ENCODE data around the gene BACE1.

The BACE1 gene

DNA sequence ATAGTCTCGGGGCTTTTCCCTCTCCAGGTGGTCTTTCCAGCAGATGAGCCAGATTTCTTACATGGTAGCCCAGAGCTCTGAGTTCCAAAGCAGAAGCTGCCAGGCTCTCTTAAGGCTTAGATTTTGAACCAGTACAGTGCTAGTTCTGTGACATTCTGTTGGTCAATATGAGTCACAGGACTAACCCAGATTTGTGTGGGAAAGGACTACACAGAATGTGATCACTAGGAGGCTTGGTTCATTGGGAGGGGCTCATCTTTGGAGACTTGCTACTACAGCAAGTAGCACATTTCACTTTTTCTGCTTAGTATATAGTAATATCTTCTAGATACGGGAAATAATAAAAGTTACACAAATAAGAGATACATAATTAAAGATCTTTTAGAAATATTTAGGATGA is 59.5 kb downstream of the BACE1 start:
- 0 out of 2 replicates have a peak, but pooled peaks cover 2% of the 10 kb centered on the region for H3K36me3 ChIP-seq (ENCODE audit: control insufficient read depth, insufficient read depth, low read length)
- no peak overlapping the region for H3K27ac ChIP-seq (ENCODE audit: low read length)
- no peaks in the 10 kb centered on the region for H3K27me3 ChIP-seq (ENCODE audit: control insufficient read depth, insufficient read depth, low read length)
- no peaks in the 10 kb centered on the region for H3K9me3 ChIP-seq (ENCODE audit: control insufficient read depth, insufficient read depth, low read length)
- no CpG with 5 or more reads among the region's 2 CpGs for WGBS (ENCODE audit: insufficient coverage, insufficient read length)
- H3K4me1 ChIP-seq (ENCODE audit: control insufficient read depth, insufficient read depth, low read length), result no peaks in the 10 kb centered on the region
- no peak overlapping the region for H3K4me3 ChIP-seq (ENCODE audit: low read length)
- no peak for DNase-seq (ENCODE audit: low read depth, low spot score)

DNA sequence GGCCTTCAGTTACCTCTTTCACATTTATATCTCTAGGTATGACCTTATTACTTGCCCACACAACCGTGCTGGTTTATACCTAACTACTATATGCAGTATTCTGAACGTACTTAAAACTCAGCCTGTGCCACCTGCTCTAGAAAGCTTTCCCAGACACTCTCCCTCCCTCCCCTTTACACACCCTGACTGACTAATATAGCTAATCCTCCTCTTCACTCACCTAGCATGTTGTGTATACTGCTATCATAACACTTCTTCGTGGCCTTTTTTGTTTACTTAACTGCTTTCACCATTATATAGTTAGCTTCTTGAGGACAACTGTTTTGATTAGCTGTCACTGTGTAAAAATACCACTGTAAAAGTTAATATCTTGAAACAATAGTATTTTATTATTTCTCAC is 60.1 kb downstream of the BACE1 start:
- H3K27ac ChIP-seq (ENCODE audit: low read length), result no peak overlapping the region
- H3K9me3 ChIP-seq (ENCODE audit: control insufficient read depth, insufficient read depth, low read length), result no peaks in the 10 kb centered on the region
- WGBS (ENCODE audit: insufficient coverage, insufficient read length), result no CpG with 5 or more reads among the region's 3 CpGs

DNA sequence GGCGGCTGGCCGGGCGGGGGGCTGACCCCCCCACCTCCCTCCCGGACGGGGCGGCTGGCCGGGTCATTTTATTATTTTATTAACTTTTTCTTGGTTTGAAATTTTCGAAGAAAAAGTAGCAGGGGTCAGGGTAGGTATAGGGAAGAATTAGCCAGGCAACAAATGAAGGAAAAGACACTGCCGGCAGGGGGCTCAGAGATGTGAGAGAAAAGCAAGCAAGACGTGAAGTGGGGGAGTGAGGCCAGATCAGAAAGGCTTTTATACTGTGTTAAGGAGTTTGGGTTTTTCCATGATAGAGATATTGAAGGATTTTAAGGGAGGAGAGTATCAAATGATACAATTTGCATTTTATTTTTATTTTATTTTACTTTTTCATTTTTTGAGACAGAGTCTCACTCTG is 64.5 kb downstream of the BACE1 start:
- H3K27me3 ChIP-seq (ENCODE audit: control insufficient read depth, insufficient read depth, low read length), result no peaks in the 10 kb centered on the region
- H3K9me3 ChIP-seq (ENCODE audit: control insufficient read depth, insufficient read depth, low read length), result no peaks in the 10 kb centered on the region
- no peak overlapping the region for H3K4me3 ChIP-seq (ENCODE audit: low read length)
- H3K27ac ChIP-seq (ENCODE audit: low read length), result no peak overlapping the region
- no peak for DNase-seq (ENCODE audit: low read depth, low spot score)
- WGBS (ENCODE audit: insufficient coverage, insufficient read length), result no CpG with 5 or more reads among the region's 10 CpGs
- 0 out of 2 replicates have a peak, but pooled peaks cover 2% of the 10 kb centered on the region for H3K36me3 ChIP-seq (ENCODE audit: control insufficient read depth, insufficient read depth, low read length)
- H3K4me1 ChIP-seq (ENCODE audit: control insufficient read depth, insufficient read depth, low read length), result no peaks in the 10 kb centered on the region

More for the DNA sequence above, 60.1 kb downstream of the BACE1 start:
- H3K4me3 ChIP-seq (ENCODE audit: low read length), result no peak overlapping the region
- DNase-seq (ENCODE audit: low read depth, low spot score), result no peak
- 0 out of 2 replicates have a peak, but pooled peaks cover 2% of the 10 kb centered on the region for H3K36me3 ChIP-seq (ENCODE audit: control insufficient read depth, insufficient read depth, low read length)
- no peaks in the 10 kb centered on the region for H3K27me3 ChIP-seq (ENCODE audit: control insufficient read depth, insufficient read depth, low read length)
- H3K4me1 ChIP-seq (ENCODE audit: control insufficient read depth, insufficient read depth, low read length), result no peaks in the 10 kb centered on the region

DNA sequence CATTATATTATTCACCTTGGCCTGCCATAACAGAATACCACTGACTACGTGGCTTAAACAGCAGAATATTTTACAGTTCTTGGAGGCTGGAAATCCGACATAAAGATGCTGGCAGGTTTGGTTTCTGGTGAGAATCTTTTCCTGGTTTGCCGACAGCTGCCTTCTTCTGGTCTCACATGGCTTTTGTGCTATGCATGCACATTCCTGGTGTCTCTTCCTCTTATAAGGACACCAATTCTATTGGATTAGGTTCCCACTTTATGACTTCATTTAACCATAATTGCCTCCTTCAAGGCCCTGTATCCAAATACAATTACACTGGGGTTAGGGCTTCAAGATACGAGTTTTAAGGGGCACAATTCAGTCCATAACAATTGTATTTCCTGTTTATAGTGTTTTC is 66.5 kb downstream of the BACE1 start:
- Histone ChIP-seq H3K27me3 (ENCODE audit: control insufficient read depth, insufficient read depth, low read length) (no peaks in the 10 kb centered on the region), H3K4me3 (ENCODE audit: low read length) (no peak overlapping the region), H3K4me1 (ENCODE audit: control insufficient read depth, insufficient read depth, low read length) (no peaks in the 10 kb centered on the region), H3K36me3 (ENCODE audit: control insufficient read depth, insufficient read depth, low read length) (peaks cover 5% of the 10 kb centered on the region; the same call in 1 of the 2 replicates), H3K27ac (ENCODE audit: low read length) (no peak overlapping the region), H3K9me3 (ENCODE audit: control insufficient read depth, insufficient read depth, low read length) (no peaks in the 10 kb centered on the region)
- WGBS (ENCODE audit: insufficient coverage, insufficient read length), result no CpG with 5 or more reads among the region's 4 CpGs
- DNase-seq (ENCODE audit: low read depth, low spot score), result no peak

DNA sequence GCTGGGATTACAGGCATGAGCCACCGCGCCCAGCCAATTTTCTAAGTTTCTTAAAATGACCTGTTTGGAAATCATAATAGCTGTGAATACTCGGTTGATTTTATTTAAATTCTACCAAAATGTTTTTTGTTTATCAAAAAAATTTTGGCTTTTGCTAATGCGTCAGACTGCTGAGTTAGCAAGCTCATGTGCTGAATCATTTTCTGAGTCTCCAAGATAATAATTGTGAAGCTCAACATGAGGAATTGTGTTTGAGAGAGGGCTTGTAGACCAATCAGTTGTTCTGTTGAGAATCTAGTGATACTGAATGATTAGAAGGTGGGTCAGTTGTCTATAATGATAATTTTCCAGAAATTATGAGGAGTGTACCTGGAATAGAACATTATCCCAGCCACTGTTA is 67.7 kb downstream of the BACE1 start:
- Histone ChIP-seq H3K27ac (ENCODE audit: low read length) (no peak overlapping the region), H3K9me3 (ENCODE audit: control insufficient read depth, insufficient read depth, low read length) (no peaks in the 10 kb centered on the region), H3K27me3 (ENCODE audit: control insufficient read depth, insufficient read depth, low read length) (no peaks in the 10 kb centered on the region), H3K4me3 (ENCODE audit: low read length) (no peak overlapping the region), H3K36me3 (ENCODE audit: control insufficient read depth, insufficient read depth, low read length) (peaks cover 9% of the 10 kb centered on the region; the same call in 1 of the 2 replicates), H3K4me1 (ENCODE audit: control insufficient read depth, insufficient read depth, low read length) (no peaks in the 10 kb centered on the region)
- no peak for DNase-seq (ENCODE audit: low read depth, low spot score)
- no CpG with 5 or more reads among the region's 4 CpGs for WGBS (ENCODE audit: insufficient coverage, insufficient read length)

DNA sequence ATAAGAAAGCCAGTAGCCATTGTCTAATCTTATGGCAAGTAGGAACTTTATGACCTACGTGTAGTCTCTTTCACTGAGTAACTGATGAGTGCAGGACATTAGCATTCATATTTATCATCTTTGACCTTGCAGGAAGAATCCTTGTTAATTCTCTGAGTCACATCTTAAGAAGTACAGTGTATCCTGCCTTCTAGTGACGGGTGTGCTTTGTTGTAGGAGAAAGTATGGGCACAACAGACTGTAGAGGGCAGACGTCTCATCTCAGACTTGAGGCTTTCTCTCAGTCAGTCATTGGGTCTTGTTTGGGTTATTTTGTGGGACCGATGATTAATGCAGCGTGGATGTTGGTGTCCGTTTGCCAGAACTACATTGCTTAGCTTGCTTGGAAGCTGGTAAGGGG is 76.8 kb downstream of the BACE1 start:
- H3K27me3 ChIP-seq (ENCODE audit: control insufficient read depth, insufficient read depth, low read length), result no peaks in the 10 kb centered on the region
- no peak for DNase-seq (ENCODE audit: low read depth, low spot score)
- no CpG with 5 or more reads among the region's 6 CpGs for WGBS (ENCODE audit: insufficient coverage, insufficient read length)
- no peaks in the 10 kb centered on the region for H3K9me3 ChIP-seq (ENCODE audit: control insufficient read depth, insufficient read depth, low read length)
- H3K36me3 ChIP-seq (ENCODE audit: control insufficient read depth, insufficient read depth, low read length), result peaks cover 9% of the 10 kb centered on the region; the same call in 1 of the 2 replicates
- H3K4me3 ChIP-seq (ENCODE audit: low read length), result no peak overlapping the region
- no peaks in the 10 kb centered on the region for H3K4me1 ChIP-seq (ENCODE audit: control insufficient read depth, insufficient read depth, low read length)
- no peak overlapping the region for H3K27ac ChIP-seq (ENCODE audit: low read length)

DNA sequence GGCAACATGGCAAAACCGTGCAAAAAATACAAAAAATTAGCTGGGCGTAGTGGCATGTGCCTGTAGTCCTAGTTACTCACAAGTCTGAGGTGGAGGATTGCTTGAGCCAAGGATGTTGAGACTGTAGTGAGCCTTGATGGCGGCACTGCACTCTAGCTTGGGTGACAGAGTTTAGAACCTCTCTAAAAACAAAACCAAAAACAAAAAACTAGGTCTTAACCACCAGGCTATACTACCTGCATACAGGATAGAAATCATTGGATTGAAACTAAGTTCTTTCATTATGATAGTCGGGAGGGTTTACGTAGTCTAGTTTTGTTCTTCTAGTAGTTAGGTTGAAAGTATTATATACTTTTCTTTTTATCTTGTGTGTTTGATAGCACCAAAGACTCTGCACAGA is 77.8 kb downstream of the BACE1 start:
- no peaks in the 10 kb centered on the region for H3K9me3 ChIP-seq (ENCODE audit: control insufficient read depth, insufficient read depth, low read length)
- WGBS (ENCODE audit: insufficient coverage, insufficient read length), result 100% methylated on average over 2 of the region's 5 CpGs
- H3K4me1 ChIP-seq (ENCODE audit: control insufficient read depth, insufficient read depth, low read length), result no peaks in the 10 kb centered on the region
- no peak overlapping the region for H3K27ac ChIP-seq (ENCODE audit: low read length)
- H3K27me3 ChIP-seq (ENCODE audit: control insufficient read depth, insufficient read depth, low read length), result no peaks in the 10 kb centered on the region
- H3K4me3 ChIP-seq (ENCODE audit: low read length), result no peak overlapping the region
- peaks cover 6% of the 10 kb centered on the region; the same call in 1 of the 2 replicates for H3K36me3 ChIP-seq (ENCODE audit: control insufficient read depth, insufficient read depth, low read length)
- no peak for DNase-seq (ENCODE audit: low read depth, low spot score)
